Lower leg skin (tissue), 4 donors: Measurements from ENCODE around the gene BICD2. TPM values are rescaled to one million over a fixed set of nuclear protein-coding genes. Genes with fewer than 3 reads are reported as not detected.
A peak's percentile ranks its signal among the peaks of the same experiment; 100 is the strongest.

ENCODE experiments used
- DNase-seq, 2 donors: peaks; one replicate each; pipeline ENCODE4 v3.0.0-alpha.2; 2019; ENCODE audit warnings: low spot score in 2 of 2
- H3K4me3 ChIP-seq: fragments of 200-600 bp; sonication (generic); 2 replicates; pipeline ENCODE4 v1.5.1; 2017; ENCODE audit warnings: mild to moderate bottlenecking, low read depth; ENCODE audit not compliant: poor library complexity, severe bottlenecking
- POLR2A ChIP-seq, 2 donors: fragments of 450-650 bp; IDR thresholded peaks; one replicate each; pipeline ENCODE4 v1.6.1; 2016 to 2017; ENCODE audit warnings: antibody characterized with exemption in 2 of 2, mild to moderate bottlenecking in 1 of 2, moderate library complexity in 1 of 2
- WGBS, 2 donors: methylation state at CpG; one replicate each; pipeline ENCODE4 v1.1.5; 2018; 5-methylcytosine and 5-hydroxymethylcytosine counted together
- intact Hi-C: fragments of 100-400 bp; cut with DNase I; formaldehyde crosslinking; loops from one replicate; pipeline ENCODE4 v1.15.0; 2023; ENCODE audit warnings: low total_unique reads
- total RNA-seq, 4 donors: library from RNA; depleted of rRNA; stranded (reverse); fragments of >200 nt; gene quantifications; one replicate each; pipeline ENCODE4 v1.1.0, GENCODE V29; 2016
- TF ChIP-seq, protein P1 (sequence below), 3 donors: fragments of 450-650 bp; IDR thresholded peaks; one replicate each; pipeline ENCODE4 v1.5.1; 2016; ENCODE audit warnings: antibody characterized with exemption in 3 of 3, mild to moderate bottlenecking in 3 of 3, moderate library complexity in 2 of 3

The BICD2 gene
- total RNA-seq, 4 donors from 2014 or later: 177 to 182 (median 180) TPM

DNA sequence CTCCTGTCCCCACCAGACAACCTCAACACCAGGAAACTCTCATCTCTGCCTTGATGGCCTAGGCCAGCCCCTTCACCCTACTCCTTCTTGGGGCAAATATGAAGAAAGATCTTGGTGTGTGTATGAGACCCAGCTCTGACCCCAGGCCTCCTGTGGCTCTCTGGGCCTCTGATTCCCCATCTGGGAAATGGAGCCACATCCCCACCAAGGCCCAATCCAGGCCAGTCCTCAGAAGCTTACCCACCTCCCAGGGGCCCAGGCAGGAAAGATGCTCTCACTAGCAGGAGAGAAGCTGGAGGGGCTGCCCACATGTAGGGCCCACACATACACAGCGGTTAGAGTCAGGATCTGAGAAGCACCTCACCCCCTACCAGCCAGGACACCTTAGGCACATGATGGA, 38.9 kb downstream of the BICD2 start:
- peak; percentile 9 to 72 for DNase-seq
- TF ChIP-seq POLR2A (IDR thresholded peaks at IDR 0.05): no peak
- TF ChIP-seq, protein P1, sequence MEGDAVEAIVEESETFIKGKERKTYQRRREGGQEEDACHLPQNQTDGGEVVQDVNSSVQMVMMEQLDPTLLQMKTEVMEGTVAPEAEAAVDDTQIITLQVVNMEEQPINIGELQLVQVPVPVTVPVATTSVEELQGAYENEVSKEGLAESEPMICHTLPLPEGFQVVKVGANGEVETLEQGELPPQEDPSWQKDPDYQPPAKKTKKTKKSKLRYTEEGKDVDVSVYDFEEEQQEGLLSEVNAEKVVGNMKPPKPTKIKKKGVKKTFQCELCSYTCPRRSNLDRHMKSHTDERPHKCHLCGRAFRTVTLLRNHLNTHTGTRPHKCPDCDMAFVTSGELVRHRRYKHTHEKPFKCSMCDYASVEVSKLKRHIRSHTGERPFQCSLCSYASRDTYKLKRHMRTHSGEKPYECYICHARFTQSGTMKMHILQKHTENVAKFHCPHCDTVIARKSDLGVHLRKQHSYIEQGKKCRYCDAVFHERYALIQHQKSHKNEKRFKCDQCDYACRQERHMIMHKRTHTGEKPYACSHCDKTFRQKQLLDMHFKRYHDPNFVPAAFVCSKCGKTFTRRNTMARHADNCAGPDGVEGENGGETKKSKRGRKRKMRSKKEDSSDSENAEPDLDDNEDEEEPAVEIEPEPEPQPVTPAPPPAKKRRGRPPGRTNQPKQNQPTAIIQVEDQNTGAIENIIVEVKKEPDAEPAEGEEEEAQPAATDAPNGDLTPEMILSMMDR (IDR thresholded peaks at IDR 0.05): no peak
- intact Hi-C loops: no loop called here
- H3K4me3 ChIP-seq: no peak overlapping the region
- WGBS, 2 donors: 100% methylated on average over 1 of the region's 1 CpG; no CpG with 5 or more reads in 1 of the 2 donors

GRCh38 chr9:92725266-92725545, 39.4 kb downstream of the BICD2 start:
- H3K4me3 ChIP-seq: no peak overlapping the region
- intact Hi-C loops: no loop called here
- DNase-seq: peak in 1 of 2 donors; percentile 63
- WGBS, 2 donors: 80 to 100% methylated on average over 1 of the region's 4 CpGs
- TF ChIP-seq POLR2A (IDR thresholded peaks at IDR 0.05): no peak
- TF ChIP-seq, protein P1 (IDR thresholded peaks at IDR 0.05): no peak

DNA sequence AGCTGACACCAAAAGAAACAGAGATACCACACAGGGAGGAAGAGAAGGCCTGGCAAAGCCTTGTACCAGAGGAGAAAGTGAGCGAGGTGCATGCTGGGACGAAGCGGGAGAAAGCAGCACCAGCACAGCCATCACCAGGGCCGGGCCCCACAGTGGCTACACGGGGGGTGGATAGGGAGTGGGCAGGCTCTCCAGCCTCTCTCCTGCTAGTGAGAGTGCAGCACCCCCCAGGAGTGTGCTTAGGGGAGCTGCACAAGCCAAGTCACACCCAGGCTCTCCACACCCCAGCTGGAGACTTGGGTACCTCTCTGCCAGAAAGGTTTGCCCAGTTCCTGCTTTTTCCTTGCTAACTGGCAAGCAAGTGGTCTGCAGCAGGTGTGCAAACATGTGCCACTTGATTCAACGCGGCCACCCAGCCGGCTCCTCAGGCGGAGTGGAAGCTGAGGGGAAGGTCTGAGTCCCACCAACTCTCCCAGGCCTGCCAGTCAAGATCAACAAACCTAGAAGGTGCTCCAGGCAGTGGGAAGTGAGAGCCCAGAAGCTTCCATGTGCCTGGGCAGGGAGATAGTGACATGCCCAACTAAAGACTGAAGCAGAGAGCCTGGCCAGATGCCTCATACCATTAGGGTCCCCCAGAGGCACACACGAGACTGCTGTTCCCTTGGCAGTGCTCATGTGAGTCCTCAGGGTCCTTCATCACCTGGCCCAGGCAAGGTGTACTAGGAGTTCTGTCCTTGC, 39.9 kb downstream of the BICD2 start:
- TF ChIP-seq POLR2A (IDR thresholded peaks at IDR 0.05): no peak
- TF ChIP-seq, protein P1 (IDR thresholded peaks at IDR 0.05): no peak
- peak; percentile 16 to 75 for DNase-seq
- 65 to 66% methylated on average over 9 to 10 of the region's 10 CpGs for WGBS, 2 donors
- intact Hi-C loops: no loop called here
- H3K4me3 ChIP-seq: no peak overlapping the region

DNA sequence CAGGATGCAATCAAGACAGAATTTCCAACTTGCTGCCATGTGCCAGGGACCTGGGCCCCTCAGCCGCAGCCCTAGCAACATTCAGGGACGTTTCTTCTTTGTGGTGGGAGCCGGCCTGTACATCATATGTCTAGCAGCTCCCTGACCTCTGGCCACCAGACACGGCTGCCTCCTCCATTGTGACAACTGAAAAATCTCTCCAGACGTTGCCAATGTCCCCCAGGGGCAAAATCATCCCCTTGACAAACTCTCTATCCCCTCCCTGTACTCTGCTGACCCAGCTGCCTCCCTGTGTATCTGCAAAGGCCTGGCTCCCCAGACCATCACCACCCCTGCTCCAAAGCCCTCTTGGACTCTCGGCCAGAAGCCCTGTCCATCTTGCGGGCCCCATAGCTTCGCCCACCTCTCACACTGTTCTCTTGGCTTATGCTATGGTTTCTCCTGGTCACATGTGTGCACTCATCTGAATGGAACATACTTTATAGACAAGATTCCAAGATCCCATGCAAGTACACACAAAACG, 40.8 kb downstream of the BICD2 start:
- H3K4me3 ChIP-seq: no peak overlapping the region
- DNase-seq: peak; percentile 13 to 80
- intact Hi-C loops: no loop called here
- 61 to 68% methylated on average over 9 of the region's 9 CpGs for WGBS, 2 donors
- no peak for TF ChIP-seq POLR2A (IDR thresholded peaks at IDR 0.05)
- TF ChIP-seq, protein P1 (IDR thresholded peaks at IDR 0.05): no peak

DNA sequence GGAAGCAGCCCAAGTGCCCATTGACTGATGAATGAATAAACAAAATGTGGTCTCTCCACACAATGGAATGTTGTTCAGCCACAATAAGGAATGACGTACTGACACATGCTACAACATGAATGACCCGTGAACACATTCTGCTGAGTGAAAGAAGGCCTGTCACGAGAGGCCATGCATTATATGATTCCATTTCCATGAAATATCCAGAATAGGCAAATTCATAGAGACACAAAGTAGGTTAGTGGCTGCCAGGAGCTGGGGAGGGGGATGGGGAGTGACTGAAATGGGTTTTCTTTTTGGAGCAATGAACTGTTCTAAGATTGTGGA, 41.4 kb downstream of the BICD2 start:
- intact Hi-C loops: no loop called here
- no peak overlapping the region for H3K4me3 ChIP-seq
- TF ChIP-seq, protein P1 (IDR thresholded peaks at IDR 0.05): no peak
- TF ChIP-seq POLR2A (IDR thresholded peaks at IDR 0.05): no peak
- DNase-seq: peak; percentile 59 to 66
- WGBS, 2 donors: 52% methylated on average over 3 of the region's 3 CpGs
